Stimulated activated CD8-positive, alpha-beta memory T cell treated with anti-CD3 and anti-CD28 coated beads, Interleukin-4, amount 100 ng/mL, for 48 hours (primary cell): ENCODE measurements around the gene TACR2.

ENCODE experiments used
- DNase-seq: peaks from one replicate; pipeline ENCODE4 v3.0.0-alpha.2; 2020

TACR2 gene

GRCh38 chr10:69418052-69418752 lies 1.5 kb upstream of the TACR2 start:
- DNase-seq = no peak

- DNase-seq = no peak
Observed at GRCh38 chr10:69417542-69417941, 824 bp upstream of the TACR2 start.

- DNase-seq = no peak
Observed at GRCh38 chr10:69415951-69416350, 767 bp downstream of the TACR2 start.

GRCh38 chr10:69415049-69415448 lies 1.7 kb downstream of the TACR2 start:
- no peak for DNase-seq

- DNase-seq = no peak
Observed at GRCh38 chr10:69414036-69415018, 2.4 kb downstream of the TACR2 start.

GRCh38 chr10:69413221-69413865 lies 3.4 kb downstream of the TACR2 start:
- peak; percentile 62 for DNase-seq

GRCh38 chr10:69412232-69412790 lies 4.4 kb downstream of the TACR2 start:
- DNase-seq = no peak

GRCh38 chr10:69411476-69411875 lies 5.2 kb downstream of the TACR2 start:
- DNase-seq = no peak

- DNase-seq = no peak
Observed at GRCh38 chr10:69410487-69410886, 6.2 kb downstream of the TACR2 start.

GRCh38 chr10:69409968-69410367 lies 6.8 kb downstream of the TACR2 start:
- no peak for DNase-seq

- DNase-seq = no peak
Observed at GRCh38 chr10:69409176-69409495, 7.6 kb downstream of the TACR2 start.

GRCh38 chr10:69408318-69409175 lies 8.2 kb downstream of the TACR2 start:
- DNase-seq = peak; percentile 92

GRCh38 chr10:69407621-69408301 lies 9.0 kb downstream of the TACR2 start:
- DNase-seq = peak; percentile 46

GRCh38 chr10:69406816-69407580 lies 9.7 kb downstream of the TACR2 start:
- DNase-seq = no peak

GRCh38 chr10:69406302-69406811 lies 10.4 kb downstream of the TACR2 start:
- no peak for DNase-seq

GRCh38 chr10:69405221-69405620 lies 11.5 kb downstream of the TACR2 start:
- DNase-seq = no peak

- no peak for DNase-seq
Observed at GRCh38 chr10:69404786-69405185, 11.9 kb downstream of the TACR2 start.

- DNase-seq = no peak
Observed at GRCh38 chr10:69403519-69403918, 13.2 kb downstream of the TACR2 start.

GRCh38 chr10:69403066-69403465 lies 13.7 kb downstream of the TACR2 start:
- no peak for DNase-seq

- no peak for DNase-seq
Observed at GRCh38 chr10:69402386-69402785, 14.3 kb downstream of the TACR2 start.

- no peak for DNase-seq
Observed at GRCh38 chr10:69401416-69401815, 15.3 kb downstream of the TACR2 start.
